ENCODE results near the gene PHACTR1.

The PHACTR1 gene

DNA sequence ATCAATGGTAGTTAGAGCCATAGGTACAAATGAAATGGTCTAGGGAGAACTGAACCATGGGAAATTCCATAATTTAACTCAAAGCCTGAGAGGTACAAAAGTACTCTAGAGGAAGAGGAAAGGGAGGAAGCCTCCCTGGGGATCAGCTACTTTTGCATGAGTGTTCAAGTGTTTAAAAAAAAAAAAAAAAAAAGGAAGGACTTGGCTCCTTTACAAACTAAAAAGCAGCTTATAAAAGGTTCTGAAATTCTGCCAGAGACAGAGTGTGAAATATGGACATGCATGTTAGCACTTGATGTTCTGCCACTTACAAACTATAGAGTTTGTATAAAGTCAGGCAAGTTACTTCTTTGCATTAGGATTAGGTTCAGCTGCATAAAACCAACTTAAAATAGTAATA lies 321.7 kb downstream of the PHACTR1 start:
- DNase-seq: peak in 1 of 2 experiments; percentile 57

DNA sequence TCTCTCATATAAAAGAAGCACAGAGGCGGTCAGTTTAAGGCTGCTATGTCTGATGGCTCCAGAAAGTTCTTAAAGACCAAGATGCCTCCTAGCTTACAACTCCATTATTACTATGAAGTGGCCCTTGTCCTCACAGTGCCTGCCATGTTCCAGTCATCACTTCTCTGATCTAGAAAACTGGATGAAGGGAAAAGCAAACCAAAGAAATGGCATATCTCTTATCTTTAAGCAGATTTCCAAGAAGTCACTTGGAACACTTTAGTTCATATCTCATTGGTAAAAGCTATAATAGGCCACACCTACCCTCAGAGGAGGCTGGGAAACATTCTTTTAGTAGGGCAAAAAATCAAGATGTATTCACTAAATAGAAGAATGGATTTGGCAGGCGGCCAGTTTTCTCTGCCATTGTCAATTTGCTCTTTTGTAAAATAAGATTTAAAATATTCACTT lies 322.2 kb downstream of the PHACTR1 start:
- DNase-seq: no peak

DNA sequence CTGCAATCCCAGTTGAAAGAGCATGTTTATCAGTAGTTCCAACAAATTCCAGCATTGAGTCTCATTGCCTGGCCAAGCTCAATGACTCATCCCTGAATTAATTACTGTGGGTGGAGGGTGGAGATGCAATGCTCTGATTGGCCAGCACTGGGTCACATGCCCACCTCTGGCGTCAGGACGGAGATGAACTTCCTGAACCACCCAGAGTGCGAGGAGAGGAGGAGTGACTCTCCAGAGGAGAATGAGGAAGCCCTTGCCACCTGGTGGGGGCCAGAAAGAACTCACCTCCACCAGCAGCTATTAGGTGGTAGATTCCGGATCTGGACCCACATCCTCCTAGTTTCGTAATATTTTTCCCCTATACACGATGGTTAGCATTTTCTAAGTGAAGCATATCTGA lies 327.8 kb downstream of the PHACTR1 start:
- peak in 1 of 2 experiments; percentile 8 for DNase-seq

DNA sequence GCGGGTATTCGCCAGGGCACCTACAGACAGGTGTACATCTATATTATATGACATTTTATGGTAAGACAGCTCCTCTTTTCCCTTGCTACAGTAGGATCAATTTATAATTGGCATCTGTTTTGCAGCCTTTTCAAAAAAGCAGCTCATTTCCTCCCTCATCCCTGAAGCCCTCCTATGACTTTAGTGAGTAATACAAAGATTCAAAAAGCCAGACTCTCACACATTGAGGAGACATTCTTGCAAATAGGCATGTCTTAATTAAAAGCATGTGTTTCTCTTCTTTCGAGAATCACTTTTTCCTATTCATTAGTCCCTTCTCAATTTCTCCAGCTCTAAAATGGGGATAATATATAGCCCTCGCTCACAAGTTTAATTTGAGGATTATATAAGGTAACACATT lies 328.3 kb downstream of the PHACTR1 start:
- no peak for DNase-seq

DNA sequence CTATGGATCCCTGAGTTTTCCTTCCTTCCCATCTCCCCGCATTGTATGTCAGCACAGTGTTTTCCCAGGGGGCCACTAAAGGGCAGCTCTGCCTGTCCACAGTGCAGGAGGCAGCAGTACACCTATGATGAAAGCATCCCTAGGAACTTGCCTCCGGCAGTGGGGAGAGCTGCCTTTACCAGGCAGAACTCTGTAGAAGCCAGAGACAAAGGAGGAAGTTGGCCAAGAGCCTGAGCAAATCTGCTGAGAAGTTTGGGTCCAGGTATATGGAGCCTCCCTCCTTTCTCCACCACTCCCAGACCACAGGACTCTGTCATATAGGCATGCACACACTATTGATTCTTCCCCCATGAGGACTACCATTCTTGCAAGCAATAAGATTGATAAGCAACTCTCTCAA lies 329.1 kb downstream of the PHACTR1 start:
- DNase-seq: no peak

DNA sequence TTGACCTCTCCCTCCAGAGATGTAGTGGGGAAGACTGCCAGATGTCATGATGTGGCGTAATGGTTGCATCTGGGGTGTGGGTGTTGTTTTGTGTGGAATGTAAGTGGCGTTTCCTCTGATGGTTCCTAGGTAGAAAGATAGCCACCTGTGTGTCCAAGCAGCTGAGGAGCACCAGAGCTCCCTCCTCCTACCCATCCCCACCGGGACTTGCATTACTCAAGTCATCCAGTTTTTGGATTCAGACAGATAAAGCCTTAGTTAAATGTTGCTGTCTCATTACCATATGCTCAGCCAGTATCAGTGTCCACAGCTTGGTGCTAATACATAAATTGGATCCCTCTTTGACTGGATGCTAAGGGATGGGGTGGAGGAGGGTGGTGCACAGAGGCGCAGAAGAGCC lies 329.5 kb downstream of the PHACTR1 start:
- no peak for DNase-seq

DNA sequence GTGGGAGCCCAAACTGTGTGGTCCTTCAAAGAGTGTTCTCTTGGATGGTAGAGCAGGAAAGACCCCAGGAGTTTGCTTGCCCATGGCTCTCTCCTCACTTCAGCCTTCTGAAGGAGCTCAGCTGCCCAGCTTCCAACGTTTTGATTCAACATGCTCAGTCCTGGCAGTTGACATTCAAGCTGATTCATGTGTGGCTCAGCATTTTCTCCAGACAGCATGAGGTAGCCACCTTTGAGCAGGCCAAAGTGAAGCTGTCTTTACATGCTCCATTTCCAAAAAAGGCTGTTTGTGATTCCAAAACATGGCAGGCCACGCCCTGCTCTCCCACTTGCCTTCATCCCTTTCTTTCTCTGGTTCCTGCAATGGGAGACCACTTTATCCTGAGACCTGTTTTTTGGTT lies 331.5 kb downstream of the PHACTR1 start:
- DNase-seq: no peak

DNA sequence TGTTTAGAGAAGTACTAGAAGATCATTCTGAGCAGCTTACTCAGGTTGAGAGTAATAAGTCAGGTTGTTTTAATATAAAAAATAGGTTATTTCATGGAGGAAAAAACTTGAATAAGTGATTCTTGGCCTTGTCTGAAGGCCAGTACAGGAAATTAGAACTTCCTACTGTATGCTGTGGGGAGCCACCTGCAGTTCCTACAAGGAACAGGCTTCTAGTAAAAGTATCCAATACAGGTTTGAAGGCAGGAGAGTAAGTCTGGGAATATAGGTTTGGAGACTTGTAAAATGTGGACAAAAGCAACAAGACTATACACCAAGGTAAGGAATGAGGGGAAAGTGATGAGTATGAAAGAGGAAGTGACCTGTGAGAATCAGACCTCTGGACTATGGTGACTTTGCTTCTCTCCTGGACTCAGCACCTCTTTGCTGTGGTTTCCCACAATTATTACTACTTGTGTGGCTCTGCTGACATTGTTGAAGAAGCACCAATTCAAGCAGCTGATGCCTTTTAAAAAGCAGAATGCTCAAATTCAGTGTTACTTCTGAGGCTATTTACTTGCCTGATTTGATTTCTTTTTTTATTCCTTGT lies 333.2 kb downstream of the PHACTR1 start:
- no peak for DNase-seq

DNA sequence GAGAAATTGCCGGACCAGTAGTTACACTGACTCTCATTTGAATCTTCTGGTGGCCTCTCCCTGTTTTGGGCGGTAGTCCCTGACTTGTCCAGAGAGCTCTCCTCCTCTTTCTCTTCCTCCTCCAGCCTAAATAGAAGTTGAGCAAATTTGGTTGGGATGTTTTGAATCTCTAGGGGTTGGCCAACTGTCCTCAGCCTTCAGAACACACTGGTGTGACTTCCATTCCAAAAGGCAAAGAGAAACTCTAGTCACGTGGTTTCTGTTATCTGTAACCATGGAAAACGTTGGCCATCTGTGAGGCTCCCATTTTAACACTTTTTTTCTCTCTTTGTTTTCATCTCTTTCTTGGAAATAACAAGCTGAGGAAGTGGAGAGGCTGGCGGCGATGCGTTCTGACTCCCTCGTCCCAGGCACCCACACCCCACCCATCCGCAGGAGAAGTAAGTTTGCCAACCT lies 336.5 kb downstream of the PHACTR1 start:
- no peak for DNase-seq

DNA sequence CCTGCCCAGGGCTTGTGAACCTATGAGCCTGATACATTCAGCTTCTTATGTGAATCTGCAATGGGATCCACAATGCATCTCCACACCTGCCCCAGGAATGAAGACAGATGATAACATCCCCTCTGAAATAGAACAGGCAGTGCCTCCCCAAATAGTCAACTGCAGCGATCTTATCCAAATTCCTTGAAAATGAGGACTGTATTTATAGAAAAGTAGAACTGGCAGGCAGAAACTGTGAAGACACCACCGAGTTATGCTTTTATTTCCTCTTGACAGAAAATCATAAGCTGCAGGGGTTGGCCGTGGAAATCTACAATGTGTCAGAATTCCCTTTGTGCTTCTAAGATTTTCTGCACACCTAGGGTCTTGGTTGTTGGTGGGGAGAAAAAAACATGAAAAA lies 341.5 kb downstream of the PHACTR1 start:
- no peak for DNase-seq

DNA sequence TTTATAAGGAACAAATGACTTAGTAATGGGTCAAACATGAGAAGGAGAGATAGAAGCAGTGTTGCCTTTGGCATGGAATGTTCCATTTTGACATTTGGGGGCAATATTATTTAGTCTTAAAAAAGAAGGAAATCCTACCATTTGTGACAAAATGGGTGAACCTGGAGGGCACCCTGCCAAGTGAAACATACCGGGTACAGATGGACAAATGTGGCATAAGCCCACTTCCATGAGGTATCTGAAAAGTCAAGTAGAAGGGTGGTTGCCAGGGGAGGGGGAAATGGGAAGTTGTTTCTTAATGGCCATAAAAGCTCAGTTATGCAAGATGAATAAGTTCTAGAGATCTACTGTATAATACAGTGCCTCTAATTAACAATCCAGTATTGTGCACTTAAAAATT lies 342.5 kb downstream of the PHACTR1 start:
- no peak for DNase-seq

DNA sequence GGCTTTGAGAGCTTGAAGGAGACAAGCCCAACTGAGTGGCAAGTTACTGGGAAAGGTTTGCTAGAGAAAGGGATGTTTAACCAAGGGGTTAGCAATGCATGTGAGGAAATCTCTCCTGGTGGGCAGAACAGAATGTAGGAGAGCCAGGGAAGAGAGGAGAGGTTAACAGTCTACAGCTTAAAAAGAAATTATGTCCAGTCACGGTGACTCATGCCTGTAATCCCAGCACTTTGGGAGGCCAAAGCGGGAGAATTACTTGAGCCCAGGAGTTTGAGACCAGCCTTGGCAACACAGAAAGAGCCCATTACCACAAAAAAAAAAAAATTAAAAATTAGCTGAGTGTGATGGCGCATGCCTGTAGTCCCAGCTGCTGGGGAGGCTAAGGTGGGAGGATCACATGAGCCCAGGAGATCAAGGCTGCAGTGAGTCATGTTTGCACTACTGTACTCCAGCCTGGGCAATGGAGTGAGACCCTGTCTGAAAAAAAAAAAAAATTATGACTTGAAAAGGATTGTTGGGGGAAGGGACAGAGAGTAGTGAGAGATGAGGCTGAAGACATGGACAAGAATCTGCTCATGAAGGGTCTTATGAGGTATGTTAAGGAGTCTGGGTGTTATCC lies 346.8 kb downstream of the PHACTR1 start:
- DNase-seq: no peak

DNA sequence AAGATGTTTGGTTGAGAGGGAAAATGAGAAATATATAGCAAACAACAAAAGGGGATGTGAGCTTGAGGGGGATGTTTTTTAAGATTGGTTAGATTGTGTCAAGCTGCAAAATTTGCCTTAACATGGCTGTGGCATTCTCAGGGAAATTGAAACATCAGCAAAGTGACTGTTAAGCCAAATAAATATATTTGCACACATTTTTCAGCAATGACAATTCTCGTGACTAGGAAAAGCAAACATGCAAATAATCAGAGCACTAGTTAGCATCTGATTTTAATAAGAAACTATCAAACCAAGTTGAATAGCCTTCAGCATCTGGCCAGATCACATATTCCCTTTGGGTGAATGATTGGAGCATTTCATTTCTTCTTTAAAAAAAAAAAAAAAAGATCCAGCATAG lies 349.0 kb downstream of the PHACTR1 start:
- no peak for DNase-seq

DNA sequence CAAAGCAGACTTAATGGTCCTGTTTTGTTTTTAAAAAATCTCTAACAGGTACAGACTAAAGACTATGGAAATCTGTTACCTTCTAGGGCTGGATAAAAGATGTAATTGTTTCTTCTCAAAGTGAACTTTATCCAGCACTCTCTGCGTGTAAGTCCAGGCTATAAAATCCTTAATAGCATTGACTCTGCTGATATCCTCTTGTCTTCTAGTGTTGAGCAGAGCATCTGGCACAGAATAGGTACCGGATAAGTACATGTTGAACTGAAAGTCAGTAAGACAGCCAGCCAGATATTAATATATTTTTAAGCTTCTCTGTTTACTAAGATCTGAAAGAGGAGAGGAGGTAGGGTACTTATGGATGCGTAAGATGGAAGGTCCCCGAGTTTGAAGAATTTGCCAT lies 349.5 kb downstream of the PHACTR1 start:
- no peak for DNase-seq

DNA sequence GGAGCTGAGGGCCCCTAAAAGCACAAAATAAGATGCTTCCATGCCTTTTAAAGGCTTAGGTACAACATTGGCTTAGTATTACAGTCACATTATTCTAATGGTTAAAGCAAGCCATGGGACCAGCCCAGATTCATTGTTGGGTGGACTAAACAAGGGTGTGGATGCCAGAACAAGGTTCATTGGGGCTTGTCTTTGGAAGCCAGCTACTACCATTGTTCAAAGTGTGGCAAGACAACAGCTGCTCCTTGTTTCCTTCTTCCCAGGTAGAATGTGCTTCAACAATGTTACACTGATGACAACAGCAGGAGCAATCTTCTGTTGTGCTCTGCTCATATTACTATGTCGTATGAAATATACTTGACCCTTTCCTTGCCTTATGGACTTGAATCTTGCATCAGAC lies 350.3 kb downstream of the PHACTR1 start:
- no peak for DNase-seq

DNA sequence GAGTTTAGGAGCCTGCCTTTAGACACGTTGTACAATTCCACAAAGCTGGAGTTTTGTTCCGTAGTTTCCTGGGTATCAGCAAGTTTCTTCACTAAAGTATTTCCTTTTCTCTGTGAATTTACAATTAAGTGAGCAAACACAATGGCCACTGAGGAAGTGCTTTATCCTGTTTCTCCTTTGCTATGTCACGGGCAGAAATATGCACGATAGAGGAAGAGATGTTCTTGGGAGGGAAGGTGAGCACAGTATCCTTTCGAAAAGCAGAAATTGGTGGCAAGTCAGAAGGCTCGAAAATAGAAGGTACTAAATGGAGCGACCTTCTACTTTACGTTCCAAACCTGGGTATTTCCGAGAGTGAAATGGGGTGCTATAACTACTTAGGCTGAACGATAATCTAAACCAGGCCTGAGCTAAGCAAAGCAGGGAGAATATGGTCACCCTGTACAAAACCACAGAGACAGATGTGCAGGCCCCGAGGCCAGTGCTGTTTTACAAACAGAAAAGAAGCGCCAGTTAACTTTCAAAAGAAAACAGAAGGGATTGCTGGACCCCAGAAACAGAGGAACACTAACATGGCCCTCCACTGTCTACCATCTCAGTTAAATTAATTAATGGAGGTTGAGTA lies 352.1 kb downstream of the PHACTR1 start:
- DNase-seq: no peak

DNA sequence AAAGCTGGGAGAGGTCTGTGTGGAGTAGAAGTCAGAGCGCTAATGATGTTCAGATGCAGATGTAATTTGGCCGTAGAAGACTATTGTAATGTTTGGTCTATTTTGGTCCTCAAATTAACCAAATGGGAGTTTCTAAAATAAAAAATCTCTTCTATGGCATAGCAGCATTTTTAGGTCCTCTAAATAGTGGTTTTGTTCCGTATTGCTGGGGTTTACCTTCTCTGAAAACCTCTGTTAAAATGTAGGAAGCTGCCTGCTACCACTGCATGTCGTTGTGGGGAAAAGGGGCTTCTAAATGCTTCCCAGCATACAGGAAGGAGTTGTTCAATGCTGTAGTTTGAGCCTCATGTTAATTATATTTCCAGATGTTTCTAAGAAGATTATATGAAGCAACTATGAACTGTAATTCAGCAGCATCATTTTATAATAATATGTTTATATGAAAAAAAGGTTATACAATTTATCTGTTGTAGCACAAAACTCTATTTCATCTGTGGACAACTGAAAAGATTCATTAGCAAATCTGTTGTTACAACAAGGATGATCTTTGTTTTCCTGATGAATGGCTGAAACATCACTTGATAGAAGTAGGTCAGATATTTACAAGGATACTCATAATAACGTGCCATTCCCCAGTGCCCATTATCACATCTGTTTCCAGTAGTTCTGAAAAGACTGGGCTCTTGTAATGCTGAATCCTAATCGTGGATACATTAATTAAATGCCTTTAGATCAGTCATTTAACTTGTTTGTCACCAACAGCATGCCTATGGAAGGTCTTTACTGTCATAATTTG lies 355.2 kb downstream of the PHACTR1 start:
- no peak for DNase-seq

DNA sequence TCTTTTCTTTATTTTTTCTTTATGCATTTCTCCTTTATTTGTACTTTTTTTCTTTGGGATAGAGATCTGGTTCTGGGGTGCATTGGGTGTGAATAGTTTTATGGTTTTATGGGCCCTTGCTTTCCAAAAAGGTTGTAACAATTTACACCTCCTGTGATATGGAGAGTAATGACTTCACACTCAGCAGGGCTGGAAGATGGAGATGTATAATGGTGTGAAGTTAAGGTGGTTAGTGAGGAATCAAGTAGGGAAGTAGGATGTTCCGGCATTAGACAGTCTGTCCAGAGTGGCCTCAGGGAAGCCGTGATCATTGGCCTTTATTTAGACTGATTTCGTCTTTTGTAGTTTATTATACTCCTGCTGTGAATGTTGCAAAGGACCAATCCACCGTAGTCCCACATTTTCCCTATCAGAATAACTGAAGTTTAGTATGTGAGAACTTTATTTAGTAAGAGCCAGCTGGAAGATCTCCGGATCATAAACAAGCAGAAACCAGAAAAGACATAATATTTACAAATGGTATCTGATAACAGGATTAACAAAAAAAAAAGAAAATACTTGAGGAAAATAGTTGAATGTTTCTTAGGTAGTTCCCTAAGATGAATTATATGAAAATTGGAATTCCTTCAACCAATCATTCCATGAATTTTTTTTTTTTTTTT lies 356.2 kb downstream of the PHACTR1 start:
- DNase-seq: no peak

DNA sequence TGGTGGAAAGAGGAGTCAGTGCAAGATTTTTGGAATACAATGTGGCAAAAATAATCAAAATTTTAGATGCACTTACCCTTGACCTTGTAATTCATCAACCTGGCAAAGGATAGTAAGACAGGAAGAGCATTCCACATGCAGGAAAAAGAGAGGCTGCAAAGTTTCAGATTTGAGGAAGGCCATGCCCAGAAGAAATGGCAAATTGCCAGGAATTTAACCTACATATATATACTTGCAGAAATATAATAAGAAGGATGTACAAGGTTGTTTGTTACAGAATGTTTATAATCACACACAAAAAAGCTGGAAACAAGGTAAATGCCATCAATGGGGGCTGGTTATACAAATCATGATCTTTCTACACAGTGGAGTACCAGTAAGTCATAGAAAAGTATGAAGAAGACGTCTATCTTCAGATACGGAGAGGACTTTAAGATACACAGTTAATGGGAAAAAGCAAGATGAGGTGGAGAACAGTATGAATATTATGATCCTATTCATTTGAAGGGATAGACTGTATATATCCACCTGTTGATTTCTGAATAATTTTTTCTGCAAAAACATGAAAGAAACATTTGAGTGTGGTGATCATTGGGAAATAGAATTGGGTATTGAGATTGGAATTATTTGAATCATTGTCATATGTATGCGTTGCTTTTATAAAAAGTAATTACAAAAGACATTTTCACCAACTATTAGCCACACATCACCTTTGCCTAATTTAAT lies 358.0 kb downstream of the PHACTR1 start:
- DNase-seq: peak in 1 of 2 experiments; percentile 10

DNA sequence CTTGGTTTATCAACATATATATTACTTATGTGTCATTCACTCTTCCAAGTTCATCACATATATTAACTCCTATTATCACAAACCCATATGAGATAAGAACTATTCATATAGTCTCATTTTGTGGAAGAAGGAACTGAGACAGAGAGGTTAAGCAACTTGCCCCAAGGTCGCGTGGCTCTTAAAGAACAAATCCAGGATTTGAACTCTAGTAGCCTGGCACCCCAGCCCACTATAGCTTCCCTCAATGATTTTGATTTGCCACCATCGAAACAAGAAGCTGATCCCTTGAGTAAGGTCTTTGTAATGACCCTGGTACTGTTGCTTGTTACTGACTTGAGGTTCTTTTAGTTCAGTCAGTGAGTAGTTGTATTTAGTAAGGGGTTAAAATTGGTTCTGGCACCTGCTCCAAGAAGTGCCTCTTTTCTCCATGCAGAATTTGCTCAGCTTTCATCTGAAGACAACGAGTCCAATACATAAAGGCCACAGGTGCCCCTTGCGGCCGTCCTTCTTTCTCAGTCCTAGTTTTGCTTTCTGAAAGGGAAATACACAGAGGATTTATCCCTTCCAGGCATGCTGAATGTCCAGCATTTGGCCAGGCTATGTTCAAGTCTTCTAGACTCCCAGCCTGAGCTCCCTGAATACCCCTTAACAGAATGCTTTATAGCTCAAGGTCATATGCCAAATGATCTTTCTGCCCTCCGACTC lies 358.7 kb downstream of the PHACTR1 start:
- no peak for DNase-seq

DNA sequence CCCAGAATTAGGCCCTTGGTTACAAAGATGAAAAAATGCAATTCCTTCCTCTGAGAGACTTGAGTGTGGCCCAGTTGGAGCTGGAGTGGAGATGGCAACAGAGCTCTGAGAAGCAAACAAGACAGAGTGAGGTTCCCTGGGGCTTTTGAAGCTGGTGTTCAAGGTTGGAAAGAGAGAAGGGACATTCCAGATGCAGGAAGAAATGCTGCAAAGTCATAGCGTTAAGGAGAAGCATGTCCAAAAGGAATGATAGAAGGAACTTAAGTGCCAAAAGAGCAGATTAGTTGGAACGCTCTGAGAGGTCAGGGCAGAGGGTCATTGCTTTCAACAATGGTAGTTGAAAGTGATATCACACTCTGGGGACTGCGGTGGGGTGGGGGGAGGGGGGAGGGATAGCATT lies 360.0 kb downstream of the PHACTR1 start:
- no peak for DNase-seq

DNA sequence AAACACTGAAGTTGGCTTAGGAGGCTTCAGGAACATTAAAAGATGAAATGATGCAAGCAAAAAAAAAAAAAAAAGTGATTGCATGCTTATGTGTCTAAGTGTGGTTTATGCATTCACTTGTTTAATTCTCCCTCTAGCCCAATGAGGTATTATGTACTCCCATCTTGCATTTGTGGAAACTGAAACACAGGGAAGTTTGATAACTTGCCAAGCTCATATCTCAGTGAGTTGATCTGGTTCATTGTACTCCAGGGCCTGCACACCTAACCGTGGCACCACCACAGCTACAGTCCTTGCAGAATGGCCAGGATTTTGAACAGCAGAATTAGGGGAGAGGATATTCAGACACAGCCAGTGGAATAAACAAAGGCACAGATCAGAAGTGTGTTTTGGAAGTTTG lies 360.6 kb downstream of the PHACTR1 start:
- no peak for DNase-seq
